ENCODE results near the gene MAPT.

- TF ChIP-seq BHLHE40 (IDR thresholded peaks at IDR 0.05; ENCODE audit: low read length) (no peak), KIAA2018 (CRISPR knock-in tag; IDR thresholded peaks at IDR 0.05; ENCODE audit: borderline replicate concordance) (no peak), EP300 (IDR thresholded peaks at IDR 0.05; ENCODE audit: low read depth in 2 of 2, low read length in 2 of 2) (no peak), EP300 (CRISPR knock-in tag; IDR thresholded peaks at IDR 0.05; ENCODE audit: borderline replicate concordance) (no peak), HCFC1 (IDR thresholded peaks at IDR 0.05; ENCODE audit: low read depth, low read length) (no peak), MYC (CRISPR knock-in tag; IDR thresholded peaks at IDR 0.05; ENCODE audit: borderline replicate concordance) (no peak), MAZ (IDR thresholded peaks at IDR 0.05; ENCODE audit: borderline replicate concordance, low read depth, low read length) (no peak), MAZ (CRISPR knock-in tag; IDR thresholded peaks at IDR 0.05; ENCODE audit: low read depth) (no peak), CTCF (CRISPR knock-in tag; IDR thresholded peaks at IDR 0.05) (peak; percentile 14; the same call in 1 of the 2 replicates), SMC3 (IDR thresholded peaks at IDR 0.05; ENCODE audit: low read length) (no peak), PBX3 (CRISPR knock-in tag; IDR thresholded peaks at IDR 0.05; ENCODE audit: borderline replicate concordance) (no peak), MNT (IDR thresholded peaks at IDR 0.05) (no peak), SSRP1 (CRISPR knock-in tag; IDR thresholded peaks at IDR 0.05) (no peak)
These were observed 52.5 kb downstream of the MAPT start for GRCh38 chr17:45946841-45947256.

Data from HepG2 (cell line).